Astrocyte (in vitro differentiated cells and primary cell): Measurements from ENCODE around the gene MYO16.

Experiments used
- EZH2 ChIP-seq: IDR thresholded peaks from 2 replicates; pipeline ENCODE4 v1.6.1; 2012; ENCODE audit warnings: mild to moderate bottlenecking, low read length, inconsistent platforms; ENCODE audit not compliant: insufficient read depth
- TF ChIP-seq, protein P1 (sequence below): IDR thresholded peaks from 2 replicates; pipeline ENCODE4 v1.5.1; 2011; ENCODE audit warnings: low read depth, mild to moderate bottlenecking, inconsistent platforms, low read length, moderate library complexity; ENCODE audit not compliant: insufficient read depth

DNA sequence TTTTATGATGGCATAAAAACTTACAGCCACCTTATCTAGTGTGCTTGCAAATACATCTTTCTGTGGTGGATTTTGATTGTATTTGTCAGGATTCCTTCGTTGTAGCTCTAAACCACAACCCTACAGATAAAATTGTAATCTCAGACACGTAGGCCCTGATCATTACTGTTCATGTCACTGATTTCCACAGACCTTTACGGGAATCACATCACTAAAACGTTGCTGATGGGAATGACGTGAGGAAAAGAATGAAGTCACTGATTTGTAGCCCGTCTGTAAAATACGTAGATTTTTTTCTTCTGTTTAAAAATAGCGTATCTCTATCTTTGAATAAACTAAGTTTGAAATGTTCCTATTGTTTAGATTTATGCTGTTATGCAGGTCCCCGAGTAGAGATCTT lies 399.2 kb downstream of the MYO16 start:
- TF ChIP-seq, protein P1, sequence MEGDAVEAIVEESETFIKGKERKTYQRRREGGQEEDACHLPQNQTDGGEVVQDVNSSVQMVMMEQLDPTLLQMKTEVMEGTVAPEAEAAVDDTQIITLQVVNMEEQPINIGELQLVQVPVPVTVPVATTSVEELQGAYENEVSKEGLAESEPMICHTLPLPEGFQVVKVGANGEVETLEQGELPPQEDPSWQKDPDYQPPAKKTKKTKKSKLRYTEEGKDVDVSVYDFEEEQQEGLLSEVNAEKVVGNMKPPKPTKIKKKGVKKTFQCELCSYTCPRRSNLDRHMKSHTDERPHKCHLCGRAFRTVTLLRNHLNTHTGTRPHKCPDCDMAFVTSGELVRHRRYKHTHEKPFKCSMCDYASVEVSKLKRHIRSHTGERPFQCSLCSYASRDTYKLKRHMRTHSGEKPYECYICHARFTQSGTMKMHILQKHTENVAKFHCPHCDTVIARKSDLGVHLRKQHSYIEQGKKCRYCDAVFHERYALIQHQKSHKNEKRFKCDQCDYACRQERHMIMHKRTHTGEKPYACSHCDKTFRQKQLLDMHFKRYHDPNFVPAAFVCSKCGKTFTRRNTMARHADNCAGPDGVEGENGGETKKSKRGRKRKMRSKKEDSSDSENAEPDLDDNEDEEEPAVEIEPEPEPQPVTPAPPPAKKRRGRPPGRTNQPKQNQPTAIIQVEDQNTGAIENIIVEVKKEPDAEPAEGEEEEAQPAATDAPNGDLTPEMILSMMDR, result no peak
- no peak for TF ChIP-seq EZH2
